PC-3 (cell line): ENCODE measurements around the gene CHSY1.

ENCODE experiments used
- CTCF ChIP-seq: fragments of 300-600 bp; sonication (generic); conservative IDR thresholded peaks from 2 replicates; pipeline ENCODE4 v1.5.1; 2017; ENCODE audit warnings: antibody characterized with exemption, low read depth, mild to moderate bottlenecking, low read length
- EZH2 ChIP-seq: fragments of 300-600 bp; sonication (generic); IDR thresholded peaks from one replicate; pipeline ENCODE4 v1.6.1; 2017; ENCODE audit warnings: antibody characterized with exemption, mild to moderate bottlenecking, low read length; ENCODE audit not compliant: unreplicated experiment
- EZH2phosphoT487 ChIP-seq: fragments of 300-600 bp; sonication (generic); IDR thresholded peaks from 2 replicates; pipeline ENCODE4 v1.6.1; 2018; ENCODE audit warnings: mild to moderate bottlenecking, antibody characterized with exemption, low read length, borderline replicate concordance

- no peak for TF ChIP-seq CTCF
- no peak for TF ChIP-seq EZH2
- no peak for TF ChIP-seq EZH2phosphoT487
These were observed 48.1 kb downstream of the CHSY1 start for GRCh38 chr15:101203607-101204189.
